Activated naive CD8-positive, alpha-beta T cell treated with anti-CD3 and anti-CD28 coated beads, Interleukin-2, amount 50 U/mL, for 16 hours (primary cell): ENCODE results near the gene ZNF12.
"Not testable (repeated sequence)": the region's sequence is repeated elsewhere in the genome, so short reads cannot be mapped to it uniquely, and the experiment has no call there.

Source experiments
- DNase-seq: peaks from one replicate; pipeline ENCODE4 v3.0.0-alpha.2; 2020; ENCODE audit warnings: low read depth, low spot score

ZNF12 gene

GRCh38 chr7:6691609-6692106 is 15.1 kb downstream of the ZNF12 start:
- no peak for DNase-seq

- no peak for DNase-seq
Observed at GRCh38 chr7:6691103-6691502, 15.6 kb downstream of the ZNF12 start.

- no peak for DNase-seq
Observed at GRCh38 chr7:6680146-6680545, 26.6 kb downstream of the ZNF12 start.

GRCh38 chr7:6675807-6676405 is 30.8 kb downstream of the ZNF12 start:
- no peak for DNase-seq

- not testable (repeated sequence) for DNase-seq
Observed at GRCh38 chr7:6670851-6671250, 35.9 kb downstream of the ZNF12 start.

GRCh38 chr7:6658618-6659345 is 48.0 kb downstream of the ZNF12 start:
- DNase-seq, result no peak

GRCh38 chr7:6656413-6656812 is 50.3 kb downstream of the ZNF12 start:
- no peak for DNase-seq

GRCh38 chr7:6655636-6656385 is 50.9 kb downstream of the ZNF12 start:
- DNase-seq, result no peak

GRCh38 chr7:6654842-6655610 is 51.7 kb downstream of the ZNF12 start:
- no peak for DNase-seq

GRCh38 chr7:6654113-6654841 is 52.5 kb downstream of the ZNF12 start:
- no peak for DNase-seq

- no peak for DNase-seq
Observed at GRCh38 chr7:6653071-6654003, 53.4 kb downstream of the ZNF12 start.

GRCh38 chr7:6652446-6653011 is 54.2 kb downstream of the ZNF12 start:
- no peak for DNase-seq

GRCh38 chr7:6651851-6652445 is 54.8 kb downstream of the ZNF12 start:
- DNase-seq, result no peak

- DNase-seq, result no peak
Observed at GRCh38 chr7:6650521-6651011, 56.2 kb downstream of the ZNF12 start.

GRCh38 chr7:6650086-6650485 is 56.7 kb downstream of the ZNF12 start:
- no peak for DNase-seq

GRCh38 chr7:6649241-6649961 is 57.3 kb downstream of the ZNF12 start:
- no peak for DNase-seq

- no peak for DNase-seq
Observed at GRCh38 chr7:6648815-6649104, 58.0 kb downstream of the ZNF12 start.

- DNase-seq, result no peak
Observed at GRCh38 chr7:6648066-6648814, 58.5 kb downstream of the ZNF12 start.
